ENCODE data around the gene OR1S1. TPM values are rescaled to one million over a fixed set of nuclear protein-coding genes. Genes with fewer than 3 reads are reported as not detected.

The OR1S1 gene
- total and polyA plus RNA-seq, 12 donors: not detected

- Histone ChIP-seq H3K27ac (no peak overlapping the region), H3K4me3 (no peak overlapping the region), H3K4me1 (peaks cover 0 to 5% (median 0%) of the 10 kb centered on the region in 9 donors), H3K27me3 (no peaks in the 10 kb centered on the region), H3K9me3 (peaks cover 0 to 18% (median 3%) of the 10 kb centered on the region in 11 donors), H3K36me3 (no peaks in the 10 kb centered on the region)
- TF ChIP-seq CTCF (IDR thresholded peaks at IDR 0.05): no peak
- DNase-seq (no peak), ATAC-seq (no peak)
- 78 to 81% methylated on average over 3 of the region's 3 CpGs for WGBS, 2 donors
- intact Hi-C loops (cut with DNase I): no loop called here
Observed at GRCh38 chr11:58192229-58192628, 20.3 kb upstream of the OR1S1 start.

- intact Hi-C loops (cut with DNase I): no loop called here
- ATAC-seq: no peak
Observed at GRCh38 chr11:58193391-58193790, 19.1 kb upstream of the OR1S1 start.

GRCh38 chr11:58195939-58196338 lies 16.6 kb upstream of the OR1S1 start:
- H3K27ac ChIP-seq: no peak overlapping the region
- H3K4me3 ChIP-seq: no peak overlapping the region
- no peaks in the 10 kb centered on the region for H3K36me3 ChIP-seq
- ATAC-seq (no peak), DNase-seq (no peak)
- WGBS, 2 donors: 84 to 85% methylated on average over 2 of the region's 2 CpGs
- intact Hi-C loops (cut with DNase I): no loop called here
- peaks cover 0 to 28% (median 9%) of the 10 kb centered on the region in 11 donors for H3K9me3 ChIP-seq
- no peaks in the 10 kb centered on the region for H3K27me3 ChIP-seq
- H3K4me1 ChIP-seq: no peaks in the 10 kb centered on the region
- no peak for TF ChIP-seq CTCF (IDR thresholded peaks at IDR 0.05)

More at GRCh38 chr11:58193391-58193790, 19.1 kb upstream of the OR1S1 start:
- no peaks in the 10 kb centered on the region for H3K36me3 ChIP-seq
- H3K27me3 ChIP-seq: no peaks in the 10 kb centered on the region
- no peak for DNase-seq
- peaks cover 0 to 28% (median 9%) of the 10 kb centered on the region in 11 donors for H3K9me3 ChIP-seq
- no peak for TF ChIP-seq CTCF (IDR thresholded peaks at IDR 0.05)
- peaks cover 0 to 5% (median 0%) of the 10 kb centered on the region in 9 donors for H3K4me1 ChIP-seq
- H3K27ac ChIP-seq: no peak overlapping the region
- no peak overlapping the region for H3K4me3 ChIP-seq

GRCh38 chr11:58199271-58199670 lies 13.2 kb upstream of the OR1S1 start:
- DNase-seq: no peak
- 57 to 62% methylated on average over 1 of the region's 1 CpG for WGBS, 2 donors
- ATAC-seq: no peak
- Histone ChIP-seq H3K4me3 (no peak overlapping the region), H3K4me1 (no peaks in the 10 kb centered on the region), H3K9me3 (peaks cover 0 to 27% (median 9%) of the 10 kb centered on the region in 11 donors), H3K27me3 (no peaks in the 10 kb centered on the region), H3K27ac (no peak overlapping the region), H3K36me3 (no peaks in the 10 kb centered on the region)
- no peak for TF ChIP-seq CTCF (IDR thresholded peaks at IDR 0.05)
- intact Hi-C loops (cut with DNase I): no loop called here
